ENCODE results near the gene MSH4.

DNA sequence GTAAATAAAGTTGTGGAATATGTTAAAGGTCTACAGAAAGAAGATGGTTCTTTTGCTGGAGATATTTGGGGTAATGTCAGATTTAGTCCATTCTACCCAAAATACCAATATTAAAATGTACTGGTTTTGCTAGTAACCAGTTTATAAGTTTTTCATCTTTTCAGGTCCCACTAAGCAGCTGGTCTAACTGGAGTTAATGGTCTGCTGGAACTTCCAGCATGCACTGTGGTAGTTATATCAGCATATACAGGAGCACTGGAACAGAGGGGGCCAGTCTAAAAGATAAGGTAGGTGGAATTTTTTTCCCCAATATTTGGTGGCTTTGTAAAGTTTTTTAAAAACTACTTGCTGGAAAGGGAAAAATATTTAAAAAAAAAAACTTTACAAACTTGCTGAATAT, 6.7 kb upstream of the MSH4 start:
- no peak for TF ChIP-seq POLR2A (IDR thresholded peaks at IDR 0.05)
- TF ChIP-seq, protein P1, sequence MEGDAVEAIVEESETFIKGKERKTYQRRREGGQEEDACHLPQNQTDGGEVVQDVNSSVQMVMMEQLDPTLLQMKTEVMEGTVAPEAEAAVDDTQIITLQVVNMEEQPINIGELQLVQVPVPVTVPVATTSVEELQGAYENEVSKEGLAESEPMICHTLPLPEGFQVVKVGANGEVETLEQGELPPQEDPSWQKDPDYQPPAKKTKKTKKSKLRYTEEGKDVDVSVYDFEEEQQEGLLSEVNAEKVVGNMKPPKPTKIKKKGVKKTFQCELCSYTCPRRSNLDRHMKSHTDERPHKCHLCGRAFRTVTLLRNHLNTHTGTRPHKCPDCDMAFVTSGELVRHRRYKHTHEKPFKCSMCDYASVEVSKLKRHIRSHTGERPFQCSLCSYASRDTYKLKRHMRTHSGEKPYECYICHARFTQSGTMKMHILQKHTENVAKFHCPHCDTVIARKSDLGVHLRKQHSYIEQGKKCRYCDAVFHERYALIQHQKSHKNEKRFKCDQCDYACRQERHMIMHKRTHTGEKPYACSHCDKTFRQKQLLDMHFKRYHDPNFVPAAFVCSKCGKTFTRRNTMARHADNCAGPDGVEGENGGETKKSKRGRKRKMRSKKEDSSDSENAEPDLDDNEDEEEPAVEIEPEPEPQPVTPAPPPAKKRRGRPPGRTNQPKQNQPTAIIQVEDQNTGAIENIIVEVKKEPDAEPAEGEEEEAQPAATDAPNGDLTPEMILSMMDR (IDR thresholded peaks at IDR 0.05 in 8 of 11, conservative IDR thresholded peaks at IDR 0.05 in 3 of 11) = no peak

All from spleen (tissue), 7 donors.